NCI-H446 (cell line): ENCODE measurements around the gene TMTC2.
"Not testable (repeated sequence)": the region's sequence is repeated elsewhere in the genome, so short reads cannot be mapped to it uniquely, and the experiment has no call there.

Experiments used
- DNase-seq, 2 experiments: peaks; one replicate each; lab custom pipeline; 2025; lab: John Stamatoyannopoulos, UW

TMTC2 gene

DNA sequence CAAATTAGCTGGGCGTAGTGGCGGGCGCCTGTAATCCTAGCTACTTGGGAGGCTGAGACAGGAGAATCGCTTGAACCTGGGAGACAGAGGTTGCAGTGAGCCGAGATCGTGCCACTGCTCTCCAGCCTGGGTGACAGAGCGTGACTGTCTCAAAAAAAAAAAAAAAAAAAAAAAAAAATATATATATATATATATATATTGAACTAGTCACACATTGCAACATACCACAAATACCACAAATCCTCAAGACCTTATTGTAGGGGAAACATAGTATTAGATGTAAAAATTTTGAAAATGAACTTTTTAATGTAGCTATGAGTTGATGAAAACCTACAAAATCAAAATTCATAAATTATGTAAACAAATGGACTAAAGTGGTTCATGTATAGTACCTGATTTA is 158.4 kb downstream of the TMTC2 start:
- DNase-seq, result not testable (repeated sequence)

DNA sequence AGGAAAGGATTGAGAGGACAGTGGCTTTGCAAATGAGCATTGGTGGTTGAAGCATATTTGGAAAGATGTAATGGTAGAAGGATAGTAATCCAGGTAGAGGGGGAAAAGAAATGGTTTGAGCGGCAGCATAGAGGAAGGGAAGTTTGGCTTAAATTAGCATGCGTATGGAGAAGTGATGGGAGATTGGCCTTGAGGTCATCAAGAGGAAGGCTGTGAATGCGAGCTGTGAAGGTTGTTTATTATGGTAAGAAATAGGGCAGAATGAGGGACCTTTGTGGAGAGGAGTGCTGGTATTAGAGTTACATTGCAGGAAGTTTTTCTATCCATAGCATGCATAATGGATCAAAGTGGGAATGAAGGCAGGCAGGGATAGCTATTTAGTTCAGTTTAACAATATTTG is 162.1 kb downstream of the TMTC2 start:
- no peak for DNase-seq

DNA sequence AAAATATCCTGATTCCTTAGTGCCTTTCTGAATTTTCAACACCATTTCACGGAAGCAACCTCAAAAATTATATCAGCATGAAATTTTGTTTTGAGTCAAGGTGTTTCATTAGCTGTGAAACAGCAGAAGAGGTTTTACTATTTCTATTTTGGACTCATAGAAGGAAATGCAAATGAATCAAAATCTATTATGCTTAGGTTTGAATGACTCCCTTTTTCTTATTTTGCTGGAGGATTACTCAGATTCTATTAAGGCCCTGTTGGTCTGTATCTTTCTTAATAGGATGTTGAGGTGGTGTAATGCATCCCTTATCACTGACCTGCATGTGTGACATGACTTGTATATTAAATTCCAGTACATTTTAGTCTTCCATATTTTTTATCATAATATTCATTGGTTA is 165.8 kb downstream of the TMTC2 start:
- DNase-seq, result no peak

DNA sequence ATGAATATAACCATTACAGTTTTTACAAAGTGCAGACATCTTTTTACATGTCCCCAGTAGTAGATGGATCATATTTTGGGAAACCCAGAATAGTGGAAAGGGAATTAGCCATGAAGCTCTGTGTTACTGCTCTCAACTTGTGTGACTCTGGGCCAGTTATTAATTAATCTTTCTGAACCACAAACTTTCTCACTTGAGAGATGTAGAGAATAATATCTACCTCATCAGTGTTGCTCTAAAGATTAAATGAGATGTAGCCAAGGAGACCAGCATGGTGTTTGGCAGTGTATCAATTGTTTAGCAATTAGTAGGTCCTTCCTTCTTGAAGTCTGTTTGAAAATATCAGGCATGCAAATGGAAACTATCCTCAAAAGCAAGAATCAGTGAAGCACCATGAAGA is 169.2 kb downstream of the TMTC2 start:
- peak in 1 of 2 experiments; percentile 18 for DNase-seq

DNA sequence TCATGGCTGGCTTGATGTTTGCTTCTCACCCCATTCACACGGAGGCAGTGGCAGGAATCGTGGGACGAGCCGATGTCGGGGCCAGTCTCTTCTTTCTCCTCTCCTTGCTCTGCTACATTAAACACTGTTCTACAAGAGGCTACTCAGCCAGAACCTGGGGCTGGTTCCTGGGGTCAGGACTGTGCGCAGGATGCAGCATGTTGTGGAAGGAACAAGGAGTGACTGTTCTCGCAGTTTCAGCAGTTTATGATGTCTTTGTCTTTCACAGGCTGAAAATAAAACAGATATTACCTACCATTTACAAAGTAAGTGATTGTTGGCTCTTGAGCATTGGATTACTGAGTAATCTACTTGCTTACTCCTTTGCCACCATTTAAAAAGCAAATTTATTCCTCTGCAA is 170.6 kb downstream of the TMTC2 start:
- no peak for DNase-seq

DNA sequence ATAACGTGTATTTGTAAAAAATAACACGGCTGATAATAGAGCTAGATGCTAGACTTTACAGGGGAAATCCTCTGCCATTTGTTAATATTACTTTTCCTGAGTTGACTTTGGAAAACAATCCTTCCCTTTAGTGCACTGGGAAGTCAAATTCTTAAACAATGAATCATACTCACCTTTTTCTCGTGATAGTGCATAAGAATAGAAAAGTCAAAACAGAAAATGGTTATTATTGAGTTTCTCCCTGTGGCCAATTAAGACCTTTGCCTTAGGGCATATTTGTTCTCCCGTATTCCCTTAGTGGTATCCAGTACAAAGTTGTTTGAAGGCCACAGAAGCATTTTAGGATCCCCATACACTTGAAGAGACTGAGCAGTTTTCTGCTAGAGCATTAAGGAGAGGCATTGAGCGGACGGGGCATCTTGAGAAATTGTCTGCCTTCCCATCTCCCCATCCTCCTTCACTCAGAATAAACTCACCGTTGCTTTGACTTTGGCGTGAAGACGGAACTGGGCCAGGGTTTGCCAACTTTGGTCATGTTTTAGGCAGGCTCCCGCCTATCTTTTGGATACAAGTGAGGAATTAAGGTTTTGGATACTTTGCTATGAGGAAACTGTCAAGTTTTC is 171.3 kb downstream of the TMTC2 start:
- no peak for DNase-seq

DNA sequence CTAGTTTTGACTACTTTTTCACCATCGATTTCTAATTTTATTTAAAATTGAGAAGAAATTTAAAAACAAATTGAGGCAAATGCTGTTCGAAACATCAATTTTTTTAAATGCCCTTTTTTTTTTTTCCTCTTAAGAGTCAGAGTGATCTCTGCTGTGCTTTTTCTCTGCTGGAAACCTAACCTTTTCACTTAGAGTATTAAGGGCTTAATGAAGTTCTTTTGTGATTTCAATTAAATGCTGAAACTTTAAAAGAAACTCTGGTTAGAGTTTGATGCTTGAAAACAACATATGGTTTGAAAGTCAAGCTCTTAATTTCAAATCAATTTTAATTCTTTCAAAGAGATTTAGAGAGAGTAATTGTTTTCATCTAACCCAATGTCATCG is 171.8 kb downstream of the TMTC2 start:
- no peak for DNase-seq

DNA sequence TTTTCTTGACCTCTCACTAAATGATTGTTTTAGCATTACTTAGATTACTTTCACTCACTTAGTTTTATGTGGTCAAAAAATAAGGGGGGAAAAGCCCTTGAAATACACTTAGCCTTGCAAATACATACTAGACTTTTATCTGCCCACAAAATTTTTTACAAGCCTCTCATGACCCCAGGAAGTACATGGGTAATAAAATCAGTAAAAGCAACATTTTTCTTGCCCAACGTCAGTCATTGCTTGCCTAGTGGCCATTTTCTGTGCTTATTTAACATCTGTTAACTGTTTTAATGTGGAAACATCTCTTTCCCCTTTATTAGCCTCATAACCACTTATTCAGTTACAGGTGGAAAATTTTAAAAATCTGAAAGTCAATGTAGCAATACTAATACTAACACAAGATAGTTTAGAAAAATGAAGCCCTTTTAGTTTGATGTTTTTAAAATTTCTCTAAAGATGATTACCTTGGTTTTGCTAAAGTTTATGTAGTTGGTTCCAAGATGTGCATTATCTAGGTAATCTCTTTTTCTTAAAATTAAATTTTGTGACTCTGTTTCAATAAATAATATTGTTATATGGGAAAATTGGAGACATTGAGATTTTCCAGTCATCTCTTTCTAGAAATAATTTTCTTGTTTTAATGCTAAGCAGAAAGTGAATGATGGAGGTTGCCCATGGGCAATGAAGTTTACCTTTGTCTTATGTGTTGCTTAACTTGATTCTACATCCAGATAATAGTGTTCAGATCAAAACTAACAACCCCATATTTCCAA is 175.5 kb downstream of the TMTC2 start:
- DNase-seq, result no peak

DNA sequence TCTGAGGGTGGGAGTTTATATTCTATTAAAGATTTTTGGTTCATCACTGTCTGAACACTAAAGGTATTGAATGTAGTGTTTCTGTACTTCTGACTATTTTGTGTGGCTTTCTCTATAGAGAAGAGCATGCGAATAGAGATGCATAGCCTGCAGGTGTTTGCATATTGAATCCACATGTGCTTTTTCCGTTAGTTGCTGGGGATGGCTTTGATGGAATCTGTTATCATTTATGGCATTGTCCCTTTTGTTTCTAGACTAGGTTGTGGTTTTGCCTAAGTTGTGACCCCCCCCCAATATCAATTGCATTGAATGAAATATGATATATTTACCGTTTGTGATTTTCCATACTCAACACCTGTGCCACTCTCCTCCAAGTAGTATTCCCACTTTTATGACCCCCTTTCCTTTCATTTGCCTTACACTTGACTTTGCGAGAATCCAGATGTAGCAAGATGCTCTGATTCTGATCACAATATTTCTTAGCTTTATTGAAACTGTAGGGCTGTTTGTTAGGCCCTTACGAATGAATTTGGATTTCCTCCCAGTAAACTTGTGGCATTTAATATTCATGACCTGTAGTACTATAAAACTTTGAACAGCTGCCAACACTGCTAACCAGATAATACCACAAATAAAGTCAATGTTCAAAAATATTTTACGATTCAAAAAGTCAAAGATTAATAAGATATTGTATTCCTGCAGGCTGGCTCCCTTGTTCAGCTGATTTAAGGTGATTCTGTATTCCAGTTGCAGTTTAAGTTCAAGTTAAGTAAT is 176.4 kb downstream of the TMTC2 start:
- peak; percentile 23 to 25 for DNase-seq

DNA sequence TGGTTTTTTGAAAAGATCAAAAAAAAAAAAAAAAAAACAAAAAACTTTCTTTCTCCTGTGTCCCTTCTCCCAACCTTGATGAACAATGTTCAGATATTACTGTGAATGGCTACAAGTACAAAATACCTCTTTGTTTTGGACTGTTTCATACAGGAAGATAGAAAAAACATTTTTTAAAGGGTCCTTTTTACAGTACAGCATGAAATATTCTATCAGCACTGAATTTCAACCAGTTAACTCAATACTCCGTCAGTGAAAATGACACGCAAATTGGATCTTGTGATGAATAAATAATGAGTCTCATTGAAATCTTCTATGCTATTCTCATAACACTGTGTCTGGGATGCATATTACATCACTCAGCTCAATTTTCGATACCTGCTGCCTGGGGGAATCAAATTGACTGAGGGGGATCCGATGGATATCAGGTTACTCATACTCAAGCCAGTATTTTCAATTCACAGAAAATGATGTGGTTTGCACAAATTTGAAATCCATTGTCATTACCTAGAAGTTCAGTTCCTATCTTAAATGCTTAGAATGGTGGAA is 179.6 kb downstream of the TMTC2 start:
- peak; percentile 64 to 72 for DNase-seq

DNA sequence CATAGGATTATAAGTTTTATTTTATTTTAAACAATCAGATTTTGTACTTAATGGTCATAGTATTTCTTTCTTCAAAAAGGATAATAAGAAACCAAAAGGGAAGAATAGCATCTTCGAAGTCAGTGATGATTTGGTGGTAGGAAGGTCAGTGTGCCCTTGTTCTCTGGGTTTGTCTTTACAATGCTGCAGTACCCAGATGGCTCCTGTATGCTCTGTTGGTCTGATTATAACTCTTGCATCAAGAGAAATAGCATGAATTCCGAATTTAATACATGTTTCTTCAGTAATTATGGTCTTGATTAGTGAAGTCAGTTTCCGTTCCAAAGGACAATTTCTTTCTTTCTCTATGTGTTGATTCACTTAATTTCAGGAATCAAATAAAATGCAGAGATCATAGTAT is 180.2 kb downstream of the TMTC2 start:
- peak in 1 of 2 experiments; percentile 78 for DNase-seq

DNA sequence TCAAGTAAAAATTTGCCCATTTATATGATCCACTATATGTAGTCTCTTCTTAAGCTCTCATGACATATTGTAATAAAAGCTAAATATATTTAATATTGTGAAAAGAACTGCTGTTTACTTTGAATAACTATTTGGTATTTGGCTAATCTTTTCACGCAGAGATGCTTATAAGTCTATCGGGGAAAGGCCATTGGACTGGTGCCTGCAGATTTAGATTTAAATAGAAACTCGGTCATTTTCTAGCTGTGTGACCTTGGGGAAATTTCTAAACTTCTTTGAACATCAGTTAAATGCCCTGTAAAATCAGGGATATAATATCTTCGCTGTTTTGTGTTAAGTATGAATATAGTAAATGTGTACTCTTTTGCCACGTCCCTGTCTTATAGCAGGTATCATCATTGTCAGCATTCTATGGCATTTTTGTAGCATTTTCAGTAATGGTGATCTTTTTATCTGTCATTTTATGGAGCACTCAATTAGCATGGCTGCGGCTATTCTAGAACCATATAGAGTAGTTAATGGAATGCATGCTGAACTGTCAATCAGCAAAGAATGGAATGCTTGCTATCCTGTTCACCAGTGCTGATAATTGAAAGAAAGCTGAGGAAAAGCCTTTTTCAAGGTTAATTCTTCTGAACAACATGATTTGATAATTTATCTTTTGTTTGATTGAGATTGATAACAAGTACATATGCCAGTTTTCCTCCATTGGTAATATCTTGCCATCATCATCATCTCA is 181.2 kb downstream of the TMTC2 start:
- peak; percentile 36 to 41 for DNase-seq

DNA sequence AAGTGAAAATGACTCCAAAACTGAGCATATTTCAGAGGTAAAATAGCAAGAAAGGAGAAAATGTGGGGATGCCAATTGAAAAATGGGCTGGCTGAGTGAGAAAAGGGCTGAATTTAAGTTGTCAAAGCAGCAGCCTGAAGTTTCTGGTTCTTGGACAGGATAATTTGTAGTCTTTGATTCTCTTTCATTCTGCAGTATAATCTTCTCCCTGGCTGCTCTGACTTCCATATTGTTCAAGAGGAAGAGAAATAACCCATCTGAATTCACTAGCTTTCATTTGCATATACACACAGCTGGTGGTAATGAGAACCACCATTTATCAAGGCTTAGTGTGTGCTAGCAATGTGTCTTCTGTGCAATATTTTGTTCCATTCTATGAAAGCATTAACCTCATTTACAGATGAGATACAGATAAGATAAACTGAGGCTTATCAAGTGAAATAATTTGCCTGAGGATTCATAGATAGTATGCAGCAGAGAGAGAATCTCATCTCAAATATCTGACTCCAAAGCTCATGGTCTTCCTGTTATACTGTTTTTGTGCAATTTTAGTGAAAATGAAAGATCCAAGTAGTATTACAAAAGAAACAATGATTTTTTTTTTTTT is 184.2 kb downstream of the TMTC2 start:
- no peak for DNase-seq

DNA sequence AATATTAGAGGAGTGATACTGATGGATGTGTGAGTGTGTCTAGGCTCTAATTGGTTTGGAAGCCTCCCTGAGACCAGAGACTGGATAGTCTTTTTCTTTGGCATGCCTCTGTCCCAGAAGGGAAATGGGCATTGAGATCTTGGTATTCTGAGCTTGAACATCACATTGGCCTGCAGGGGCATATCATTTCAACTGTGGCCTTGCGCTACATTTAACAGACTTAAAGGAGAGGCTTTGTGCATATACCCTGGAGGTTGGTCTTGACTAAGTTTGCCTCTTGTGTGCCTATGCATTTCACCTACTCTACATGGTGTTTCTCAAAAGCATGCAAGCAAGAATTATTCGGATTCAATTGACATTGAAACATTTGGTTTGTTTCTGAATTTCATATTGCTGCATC is 185.4 kb downstream of the TMTC2 start:
- DNase-seq, result peak in 1 of 2 experiments; percentile 62

DNA sequence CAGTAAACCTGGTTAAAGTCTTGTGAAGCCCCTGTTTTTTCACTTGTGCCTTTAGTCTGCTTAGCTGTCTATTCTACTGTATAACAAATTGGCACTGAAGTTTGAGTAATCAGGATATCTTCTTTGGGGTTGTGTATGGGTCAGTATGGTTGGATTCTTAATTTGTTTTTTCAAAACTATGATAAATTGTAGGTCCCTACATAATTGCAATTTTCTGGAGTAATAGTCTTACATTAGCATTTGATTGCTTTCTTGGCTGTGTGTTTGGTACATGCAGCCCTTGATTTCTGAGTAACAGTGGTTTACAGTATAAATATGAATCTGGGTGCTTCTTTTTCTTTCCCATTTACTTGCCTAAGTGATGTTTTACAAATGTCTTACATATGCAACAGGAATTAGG is 186.6 kb downstream of the TMTC2 start:
- no peak for DNase-seq

DNA sequence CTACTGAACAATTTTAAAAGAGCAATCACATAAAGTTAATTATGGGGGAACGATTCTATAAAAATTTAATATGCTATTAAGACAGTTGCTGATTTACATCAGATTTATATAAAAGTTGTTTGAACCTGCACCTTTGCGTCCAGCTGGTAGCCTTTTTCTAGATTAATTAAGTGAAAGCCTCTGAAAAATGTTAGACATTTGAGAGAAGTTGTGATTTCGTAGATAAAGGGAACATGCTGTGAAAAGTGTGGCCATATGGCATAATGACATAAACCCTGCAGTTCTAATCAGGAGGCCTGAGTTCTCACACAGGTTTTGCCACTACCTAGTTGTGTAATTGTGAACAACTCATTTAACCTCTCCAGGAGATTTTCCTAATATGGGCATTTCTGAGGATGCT is 187.2 kb downstream of the TMTC2 start:
- peak; percentile 40 to 56 for DNase-seq

DNA sequence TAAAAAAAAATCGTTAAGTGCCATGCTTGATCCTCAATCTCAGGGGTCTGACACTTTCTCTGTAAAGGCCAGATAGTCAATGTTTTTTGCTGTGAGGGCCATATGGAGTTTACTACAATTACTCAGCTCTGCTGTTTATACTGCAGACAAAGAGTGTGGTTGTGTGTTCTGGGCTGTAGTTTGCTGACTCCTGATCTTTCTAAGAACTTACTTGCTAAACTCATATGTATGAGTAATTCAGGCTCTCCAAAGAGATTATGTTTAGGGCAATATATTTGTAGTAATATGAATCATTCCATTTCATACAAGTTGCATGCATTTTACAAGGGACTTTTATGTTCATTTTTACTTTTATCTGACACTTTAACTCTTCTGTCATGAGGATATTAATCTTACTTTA is 188.2 kb downstream of the TMTC2 start:
- DNase-seq, result peak in 1 of 2 experiments; percentile 39

DNA sequence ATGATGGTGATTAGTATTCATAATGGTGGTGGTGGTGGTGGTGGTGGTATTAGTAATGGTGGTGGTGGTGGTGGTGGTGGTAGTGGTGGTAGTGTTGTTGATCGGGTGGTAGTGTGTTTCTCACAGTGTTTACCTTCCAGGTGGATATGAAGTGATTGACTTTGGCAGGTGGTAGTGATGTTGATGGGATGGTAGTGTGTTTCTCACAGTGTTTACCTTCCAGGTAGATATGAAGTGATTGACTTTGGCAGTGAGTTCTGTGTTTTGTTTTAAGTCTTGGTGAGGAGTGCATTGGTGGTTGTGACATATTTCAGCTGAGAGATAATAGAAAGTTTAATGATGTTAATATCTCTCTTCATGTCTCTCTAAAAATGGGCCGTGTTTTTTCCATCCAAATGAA is 189.4 kb downstream of the TMTC2 start:
- DNase-seq, result no peak

DNA sequence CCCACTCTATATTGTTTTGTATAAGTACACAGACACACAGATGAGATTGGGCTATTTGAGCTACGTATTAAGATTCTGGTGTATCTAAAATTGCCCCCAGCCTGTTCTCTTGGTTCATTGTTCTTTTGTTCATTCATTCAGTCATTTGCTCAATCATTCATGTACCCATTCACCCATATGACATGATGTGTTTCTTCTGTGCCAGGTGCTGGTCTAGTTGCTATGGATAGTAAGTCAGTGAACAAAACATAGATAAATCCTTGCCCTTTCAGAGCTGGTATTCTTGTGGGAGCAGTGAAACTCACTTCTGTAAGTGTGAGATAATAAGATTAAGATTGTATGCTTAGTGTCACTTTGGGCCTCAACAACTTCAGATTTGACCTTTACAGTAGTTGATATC is 191.3 kb downstream of the TMTC2 start:
- DNase-seq, result no peak

DNA sequence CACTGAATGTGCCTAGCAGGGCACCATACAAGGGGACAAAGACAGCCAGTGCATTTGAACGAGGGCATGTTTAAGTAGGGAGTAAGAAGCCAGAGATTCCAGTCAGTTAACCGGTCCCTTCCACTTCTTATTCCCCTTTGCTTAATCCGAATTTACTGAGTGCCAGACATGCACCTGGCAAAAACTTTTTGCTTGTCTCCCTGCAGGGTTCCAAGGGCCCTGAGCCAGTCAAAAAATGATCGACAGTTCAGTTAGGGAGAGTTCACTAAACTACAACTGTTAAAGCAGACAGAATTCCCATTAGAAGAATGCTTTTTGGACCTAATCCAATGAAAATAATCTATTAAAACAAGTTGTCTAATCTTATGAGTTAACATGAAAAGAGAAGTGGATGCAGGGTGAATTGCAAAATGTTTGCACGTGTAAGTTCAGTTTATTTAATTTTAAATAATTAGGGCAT is 193.8 kb downstream of the TMTC2 start:
- peak; percentile 57 to 72 for DNase-seq
